IMR-90 (cell line): ENCODE data around the gene GALNT17. TPM values are rescaled to one million over a fixed set of nuclear protein-coding genes. Genes with fewer than 3 reads are reported as not detected.

ENCODE experiments used
- ATAC-seq: fragments of 200-7000 bp; cut with Tn5 transposase; 2 replicates; pipeline ENCODE4 v1.9.1; 2020; ENCODE audit warnings: low read depth, mild to moderate bottlenecking, moderate library complexity
- BruUV-seq: library from RNA; stranded (reverse); fragments of 400-500 nt; replicated peaks from 2 replicates; lab custom pipeline; 2021; lab: Mats Ljungman, UMichigan
- CTCF ChIA-PET: fragments of 300-600 bp; formaldehyde crosslinking; extraction: SDS; loops from one replicate; lab custom pipeline; 2021; ENCODE audit warnings: antibody characterized with exemption; lab: Yijun Ruan, JAX
- POLR2A ChIA-PET: fragments of 300-600 bp; sonication (Branson Sonifier 250); formaldehyde crosslinking; loops from one replicate; lab custom pipeline; 2022; ENCODE audit warnings: antibody characterized with exemption; ENCODE audit not compliant: unreplicated experiment; lab: Charles Lee
- DNase-seq: peaks from one replicate; pipeline ENCODE4 v3.0.0; 2013
- H2AFZ ChIP-seq: replicated peaks from 2 replicates; pipeline ENCODE3; 2013; ENCODE audit warnings: low read length, mild to moderate bottlenecking; ENCODE audit not compliant: poor library complexity
- H2AK5ac ChIP-seq: 2 replicates; pipeline ENCODE4 v1.6.1; 2013; ENCODE audit warnings: low read depth, low read length, inconsistent platforms
- H2AK9ac ChIP-seq: replicated peaks from 2 replicates; pipeline ENCODE3; 2013; ENCODE audit warnings: mild to moderate bottlenecking, low read depth, low read length, moderate library complexity; ENCODE audit not compliant: poor library complexity
- H2BK120ac ChIP-seq: 2 replicates; pipeline ENCODE4 v1.6.1; 2013; ENCODE audit warnings: low read depth, low read length, inconsistent platforms
- H2BK15ac ChIP-seq: 3 replicates; pipeline ENCODE4 v1.6.1; 2013; ENCODE audit warnings: low read depth, low read length, inconsistent platforms
- H2BK20ac ChIP-seq: 2 replicates; pipeline ENCODE4 v1.6.1; 2013; ENCODE audit warnings: low read depth, mild to moderate bottlenecking, inconsistent platforms, low read length, moderate library complexity
- H2BK5ac ChIP-seq: 2 replicates; pipeline ENCODE4 v1.6.1; 2013; ENCODE audit warnings: mild to moderate bottlenecking, low read depth, low read length, inconsistent platforms; ENCODE audit not compliant: poor library complexity, severe bottlenecking
- H3K14ac ChIP-seq: replicated peaks from 2 replicates; pipeline ENCODE4 v1.6.1; 2013; ENCODE audit warnings: low read depth, low read length, inconsistent platforms
- H3K18ac ChIP-seq: 2 replicates; pipeline ENCODE4 v1.6.1; 2013; ENCODE audit warnings: low read depth, low read length, control low read depth
- H3K23ac ChIP-seq: 2 replicates; pipeline ENCODE4 v1.6.1; 2013; ENCODE audit warnings: low read depth, low read length, inconsistent platforms
- H3K27ac ChIP-seq: 2 replicates; pipeline ENCODE4 v1.5.1; 2013; ENCODE audit warnings: mild to moderate bottlenecking, control low read depth, low read length; ENCODE audit not compliant: insufficient read depth
- H3K27me3 ChIP-seq: 2 replicates; pipeline ENCODE4 v1.6.1; 2013; ENCODE audit warnings: low read length; ENCODE audit not compliant: control insufficient read depth, insufficient read depth
- H3K36me3 ChIP-seq: 2 replicates; pipeline ENCODE4 v1.6.1; 2013; ENCODE audit warnings: low read length, mixed read lengths; ENCODE audit not compliant: control insufficient read depth, insufficient read depth
- H3K4ac ChIP-seq: 2 replicates; pipeline ENCODE4 v1.6.1; 2013; ENCODE audit warnings: low read depth, low read length, inconsistent platforms
- H3K4me1 ChIP-seq: 2 replicates; pipeline ENCODE4 v1.6.1; 2013; ENCODE audit warnings: low read length, mixed read lengths; ENCODE audit not compliant: control insufficient read depth, insufficient read depth
- H3K4me2 ChIP-seq: 2 replicates; pipeline ENCODE4 v1.6.1; 2013; ENCODE audit warnings: low read depth, mild to moderate bottlenecking, control low read depth, low read length, moderate library complexity
- H3K4me3 ChIP-seq: 2 replicates; pipeline ENCODE4 v1.5.1; 2013; ENCODE audit warnings: low read depth, mild to moderate bottlenecking, control low read depth, low read length, moderate library complexity; ENCODE audit not compliant: insufficient read depth
- H3K56ac ChIP-seq: 2 replicates; pipeline ENCODE4 v1.6.1; 2013; ENCODE audit warnings: low read length, inconsistent platforms; ENCODE audit not compliant: insufficient read depth; ENCODE audit errors: extremely low read depth
- H3K79me1 ChIP-seq, 2 experiments: 2 replicates each; pipeline ENCODE4 v1.6.1; 2013; ENCODE audit warnings: low read length in 2 of 2, inconsistent platforms in 1 of 2, low read depth in 1 of 2
- H3K9ac ChIP-seq: 2 replicates; pipeline ENCODE4 v1.6.1; 2013; ENCODE audit warnings: low read depth, low read length, control low read depth
- H3K9me1 ChIP-seq: 2 replicates; pipeline ENCODE4 v1.6.1; 2013; ENCODE audit warnings: low read length, inconsistent platforms; ENCODE audit not compliant: insufficient read depth
- H3K9me3 ChIP-seq: 2 replicates; pipeline ENCODE4 v1.6.1; 2013; ENCODE audit warnings: low read length; ENCODE audit not compliant: control insufficient read depth, insufficient read depth
- H4K20me1 ChIP-seq: 2 replicates; pipeline ENCODE4 v1.6.1; 2013; ENCODE audit warnings: low read length, inconsistent platforms; ENCODE audit not compliant: insufficient read depth
- H4K5ac ChIP-seq: 2 replicates; pipeline ENCODE4 v1.6.1; 2013; ENCODE audit warnings: mild to moderate bottlenecking, low read depth, low read length, control low read depth
- H4K8ac ChIP-seq, 2 experiments: 2 replicates each; pipeline ENCODE4 v1.6.1; 2013; ENCODE audit warnings: low read depth in 2 of 2, low read length in 2 of 2, control low read depth in 1 of 2, inconsistent platforms in 1 of 2
- H4K91ac ChIP-seq: 2 replicates; pipeline ENCODE4 v1.6.1; 2013; ENCODE audit warnings: low read depth, low read length, inconsistent platforms; ENCODE audit not compliant: insufficient read depth
- BHLHE40 ChIP-seq: fragments of 150-350 bp; IDR thresholded peaks from 2 replicates; pipeline ENCODE4 v1.6.1; 2016; ENCODE audit warnings: mild to moderate bottlenecking, low read depth, low read length
- CEBPB ChIP-seq: IDR thresholded peaks from 2 replicates; pipeline ENCODE4 v1.6.1; 2012; ENCODE audit warnings: low read depth, low read length, improper control_type of control experiment
- CHD1 ChIP-seq: IDR thresholded peaks from 2 replicates; pipeline ENCODE4 v1.6.1; 2012; ENCODE audit warnings: low read depth, low read length, improper control_type of control experiment
- FOS ChIP-seq: fragments of 150-350 bp; IDR thresholded peaks from 2 replicates; pipeline ENCODE4 v1.6.1; 2016; ENCODE audit warnings: low read depth, low read length
- MAFK ChIP-seq: IDR thresholded peaks from 2 replicates; pipeline ENCODE4 v1.6.1; 2012; ENCODE audit warnings: low read depth, low read length, improper control_type of control experiment
- MAZ ChIP-seq: IDR thresholded peaks from 2 replicates; pipeline ENCODE4 v1.6.1; 2012; ENCODE audit warnings: low read depth, mild to moderate bottlenecking, low read length, improper control_type of control experiment, moderate library complexity, borderline replicate concordance
- MXI1 ChIP-seq: IDR thresholded peaks from 2 replicates; pipeline ENCODE4 v1.6.1; 2012; ENCODE audit warnings: low read depth, mild to moderate bottlenecking, low read length, moderate library complexity, borderline replicate concordance
- NFE2L2 ChIP-seq: fragments of 150-350 bp; IDR thresholded peaks from 2 replicates; pipeline ENCODE4 v1.6.1; 2016; ENCODE audit warnings: low read depth, mild to moderate bottlenecking, low read length
- POLR2A ChIP-seq: IDR thresholded peaks from 2 replicates; pipeline ENCODE4 v1.6.1; 2012; ENCODE audit warnings: mild to moderate bottlenecking, low read depth, low read length
- RAD21 ChIP-seq: IDR thresholded peaks from 2 replicates; pipeline ENCODE4 v1.6.1; 2012; ENCODE audit warnings: low read length, improper control_type of control experiment
- RCOR1 ChIP-seq: IDR thresholded peaks from 2 replicates; pipeline ENCODE4 v1.6.1; 2012; ENCODE audit warnings: mild to moderate bottlenecking, low read length, improper control_type of control experiment; ENCODE audit not compliant: insufficient replicate concordance
- RFX5 ChIP-seq: IDR thresholded peaks from 2 replicates; pipeline ENCODE4 v1.8.0; 2012; ENCODE audit warnings: low read depth, mild to moderate bottlenecking, low read length, moderate library complexity
- SMC3 ChIP-seq: fragments of 150-350 bp; IDR thresholded peaks from 2 replicates; pipeline ENCODE4 v1.6.1; 2016; ENCODE audit warnings: low read depth, mild to moderate bottlenecking, antibody characterized with exemption, low read length, moderate library complexity
- USF2 ChIP-seq: fragments of 150-350 bp; IDR thresholded peaks from 2 replicates; pipeline ENCODE4 v1.6.1; 2017; ENCODE audit warnings: mild to moderate bottlenecking, antibody characterized with exemption, low read length, low read depth
- WGBS, 2 experiments: methylation state at CpG; one replicate each; pipeline versions ENCODE4 v1.1.5 to v1.1.7; 2013; ENCODE audit warnings: missing lambda C conversion rate in 2 of 2; ENCODE audit not compliant: insufficient read length in 1 of 2; ENCODE audit errors: extremely low coverage in 2 of 2; 5-methylcytosine and 5-hydroxymethylcytosine counted together
- dilution Hi-C: fragments of 300-500 bp; cut with HindIII; formaldehyde crosslinking; loops from one replicate; pipeline ENCODE4 v1.14.3; 2018; ENCODE audit warnings: low sequenced_read_pairs; ENCODE audit not compliant: unreplicated experiment
- in situ Hi-C: fragments of 300-500 bp; cut with MboI; formaldehyde crosslinking; loops from 3 replicates; pipeline ENCODE4 v1.14.3; 2019; ENCODE audit warnings: low sequenced_read_pairs, inconsistent platforms, mixed read lengths
- intact Hi-C: fragments of 100-400 bp; cut with micrococcal nuclease; formaldehyde crosslinking; loops from 2 replicates; pipeline ENCODE4 v1.10.0; 2022
- polyA plus RNA-seq, 3 experiments: library from polyadenylated mRNA; depleted of rRNA; stranded (reverse); fragments of >200 nt; gene quantifications; 2 replicates each; pipeline ENCODE4 v1.2.3, GENCODE V29; 2012; ENCODE audit warnings: low replicate concordance in 1 of 3
- total RNA-seq: library from RNA; depleted of rRNA; stranded (reverse); fragments of >200 nt; gene quantifications from 2 replicates; pipeline ENCODE4 v1.2.3, GENCODE V29; 2012
- TF ChIP-seq, protein P1 (sequence below): conservative IDR thresholded peaks from 2 replicates; pipeline ENCODE4 v1.5.1; 2012; ENCODE audit warnings: mild to moderate bottlenecking, low read depth, low read length, improper control_type of control experiment
- TF ChIP-seq, protein P2 (sequence below): fragments of 150-350 bp; IDR thresholded peaks from 2 replicates; pipeline ENCODE4 v1.6.1; 2016; ENCODE audit warnings: low read depth, mild to moderate bottlenecking, low read length, moderate library complexity, borderline replicate concordance

GALNT17 gene
- total and polyA plus RNA-seq, 2 of the 4 experiments (the other 2 are of a cell fraction): not detected

GRCh38 chr7:71362240-71362639 is 230.3 kb downstream of the GALNT17 start:
- 83% methylated on average over 2 of the region's 7 CpGs; no CpG with 5 or more reads in 1 of the 2 experiments for WGBS, 2 experiments

More at GRCh38 chr7:71362240-71362639, 230.3 kb downstream of the GALNT17 start:
- Histone ChIP-seq H3K23ac (no peak overlapping the region), H3K4me2 (no peak overlapping the region), H3K4ac (no peak overlapping the region), H3K79me1 (no peaks in the 10 kb centered on the region), H3K14ac (no peak overlapping the region), H3K27me3 (no peaks in the 10 kb centered on the region), H2AFZ (no peak overlapping the region), H3K9ac (no peak overlapping the region), H2AK5ac (no peak overlapping the region), H2BK120ac (no peak overlapping the region), H2BK15ac (no peak overlapping the region), H3K56ac (no peak overlapping the region), H3K9me1 (no peaks in the 10 kb centered on the region), H3K36me3 (no peaks in the 10 kb centered on the region), H3K4me3 (no peak overlapping the region), H4K8ac (no peak overlapping the region), H4K91ac (no peak overlapping the region), H3K27ac (no peak overlapping the region), H4K20me1 (no peaks in the 10 kb centered on the region), H2BK5ac (no peak overlapping the region), H3K18ac (no peak overlapping the region), H3K9me3 (peaks cover 9% of the 10 kb centered on the region), H2BK20ac (no peak overlapping the region), H2AK9ac (no peak overlapping the region), H3K4me1 (no peaks in the 10 kb centered on the region), H4K5ac (no peak overlapping the region)
- dilution Hi-C loops: no loop called here
- POLR2A ChIA-PET: no interaction called here
- no TSS peak for BruUV-seq
- in situ Hi-C loops: no loop called here
- ATAC-seq (no peak), DNase-seq (no peak)
- intact Hi-C loops: no loop called here
- CTCF ChIA-PET: no interaction called here
- TF ChIP-seq, protein P1, sequence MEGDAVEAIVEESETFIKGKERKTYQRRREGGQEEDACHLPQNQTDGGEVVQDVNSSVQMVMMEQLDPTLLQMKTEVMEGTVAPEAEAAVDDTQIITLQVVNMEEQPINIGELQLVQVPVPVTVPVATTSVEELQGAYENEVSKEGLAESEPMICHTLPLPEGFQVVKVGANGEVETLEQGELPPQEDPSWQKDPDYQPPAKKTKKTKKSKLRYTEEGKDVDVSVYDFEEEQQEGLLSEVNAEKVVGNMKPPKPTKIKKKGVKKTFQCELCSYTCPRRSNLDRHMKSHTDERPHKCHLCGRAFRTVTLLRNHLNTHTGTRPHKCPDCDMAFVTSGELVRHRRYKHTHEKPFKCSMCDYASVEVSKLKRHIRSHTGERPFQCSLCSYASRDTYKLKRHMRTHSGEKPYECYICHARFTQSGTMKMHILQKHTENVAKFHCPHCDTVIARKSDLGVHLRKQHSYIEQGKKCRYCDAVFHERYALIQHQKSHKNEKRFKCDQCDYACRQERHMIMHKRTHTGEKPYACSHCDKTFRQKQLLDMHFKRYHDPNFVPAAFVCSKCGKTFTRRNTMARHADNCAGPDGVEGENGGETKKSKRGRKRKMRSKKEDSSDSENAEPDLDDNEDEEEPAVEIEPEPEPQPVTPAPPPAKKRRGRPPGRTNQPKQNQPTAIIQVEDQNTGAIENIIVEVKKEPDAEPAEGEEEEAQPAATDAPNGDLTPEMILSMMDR: no peak
- TF ChIP-seq MAZ (no peak), NFE2L2 (no peak), CEBPB (no peak), USF2 (no peak), MAFK (no peak), RFX5 (no peak), BHLHE40 (no peak), POLR2A (no peak), RAD21 (no peak), SMC3 (no peak), FOS (no peak), MXI1 (no peak), RCOR1 (no peak), CHD1 (no peak)
- TF ChIP-seq, protein P2, sequence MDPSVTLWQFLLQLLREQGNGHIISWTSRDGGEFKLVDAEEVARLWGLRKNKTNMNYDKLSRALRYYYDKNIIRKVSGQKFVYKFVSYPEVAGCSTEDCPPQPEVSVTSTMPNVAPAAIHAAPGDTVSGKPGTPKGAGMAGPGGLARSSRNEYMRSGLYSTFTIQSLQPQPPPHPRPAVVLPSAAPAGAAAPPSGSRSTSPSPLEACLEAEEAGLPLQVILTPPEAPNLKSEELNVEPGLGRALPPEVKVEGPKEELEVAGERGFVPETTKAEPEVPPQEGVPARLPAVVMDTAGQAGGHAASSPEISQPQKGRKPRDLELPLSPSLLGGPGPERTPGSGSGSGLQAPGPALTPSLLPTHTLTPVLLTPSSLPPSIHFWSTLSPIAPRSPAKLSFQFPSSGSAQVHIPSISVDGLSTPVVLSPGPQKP: no peak
